H1 (cell line): ENCODE measurements around the gene NCKAP1. TPM values are rescaled to one million over a fixed set of nuclear protein-coding genes. Genes with fewer than 3 reads are reported as not detected.

Experiments
- CTCF ChIA-PET: fragments of 300-600 bp; sonication (Branson Sonifier 250); formaldehyde crosslinking; loops from one replicate; lab custom pipeline; 2021; ENCODE audit not compliant: partially characterized antibody; lab: Charles Lee
- POLR2A ChIA-PET: fragments of 300-600 bp; sonication (Branson Sonifier 250); formaldehyde crosslinking; loops from one replicate; lab custom pipeline; 2021; ENCODE audit warnings: inconsistent platforms; ENCODE audit not compliant: partially characterized antibody; lab: Charles Lee
- DNase-seq, 2 experiments: peaks; one replicate each; pipeline versions ENCODE4 v3.0.0 to v3.0.0-alpha.2; 2010 to 2022; ENCODE audit warnings: low spot score in 2 of 2, low read depth in 1 of 2, mixed read lengths in 1 of 2
- FAIRE-seq: peaks from 2 replicates; lab custom pipeline; 2011; peaks lifted over from hg19 to GRCh38; lab: Jason Lieb, UNC
- H2AFZ ChIP-seq: 2 replicates; pipeline ENCODE4 v1.8.1; 2012; ENCODE audit warnings: low read length, inconsistent platforms
- H2AK5ac ChIP-seq: 2 replicates; pipeline ENCODE4 v1.6.1; 2013; ENCODE audit warnings: low read depth, low read length
- H2BK120ac ChIP-seq: replicated peaks from 2 replicates; pipeline ENCODE3; 2013; ENCODE audit warnings: low read depth, low read length, inconsistent platforms
- H2BK12ac ChIP-seq: 2 replicates; pipeline ENCODE4 v1.6.1; 2013; ENCODE audit warnings: low read depth, low read length
- H2BK15ac ChIP-seq: 2 replicates; pipeline ENCODE4 v1.6.1; 2013; ENCODE audit warnings: low read length
- H2BK20ac ChIP-seq: 2 replicates; pipeline ENCODE4 v1.6.1; 2013; ENCODE audit warnings: low read length
- H2BK5ac ChIP-seq: 2 replicates; pipeline ENCODE4 v1.6.1; 2013; ENCODE audit warnings: low read depth, low read length
- H3K14ac ChIP-seq: 2 replicates; pipeline ENCODE4 v1.6.1; 2013; ENCODE audit warnings: inconsistent platforms; ENCODE audit not compliant: insufficient read length
- H3K18ac ChIP-seq: 2 replicates; pipeline ENCODE4 v1.6.1; 2013; ENCODE audit warnings: low read length; ENCODE audit errors: extremely low read depth
- H3K23ac ChIP-seq: 2 replicates; pipeline ENCODE4 v1.6.1; 2013; ENCODE audit warnings: inconsistent platforms; ENCODE audit not compliant: insufficient read length
- H3K23me2 ChIP-seq: 2 replicates; pipeline ENCODE4 v1.6.1; 2013; ENCODE audit warnings: low read depth, low read length
- H3K27ac ChIP-seq: 2 replicates; pipeline ENCODE4 v1.6.1; 2011; ENCODE audit warnings: low read depth, low read length, inconsistent platforms
- H3K27me3 ChIP-seq, 4 experiments: replicated peaks in 1 of 4; 1 replicate in 1 of 4; 2 replicates in 3 of 4; pipeline versions ENCODE4 v1.6.1 to v1.8.1; 2011 to 2013; ENCODE audit warnings: low read length in 3 of 4, mild to moderate bottlenecking in 3 of 4, inconsistent platforms in 2 of 4, mixed read lengths in 2 of 4, moderate library complexity in 1 of 4; ENCODE audit not compliant: control insufficient read depth in 3 of 4, insufficient read depth in 3 of 4; ENCODE audit errors: extremely low read depth in 1 of 4
- H3K36me3 ChIP-seq, 4 experiments: 2 replicates each; pipeline versions ENCODE4 v1.6.1 to v1.8.1; 2011 to 2013; ENCODE audit warnings: mild to moderate bottlenecking in 4 of 4, low read length in 3 of 4, moderate library complexity in 2 of 4, control low read depth in 1 of 4, inconsistent platforms in 1 of 4; ENCODE audit not compliant: insufficient read depth in 4 of 4, control insufficient read depth in 2 of 4
- H3K4ac ChIP-seq: replicated peaks from 2 replicates; pipeline ENCODE3; 2013; ENCODE audit warnings: low read length, low read depth, mixed read lengths, inconsistent platforms; ENCODE audit not compliant: insufficient read length
- H3K4me1 ChIP-seq, 4 experiments: replicated peaks in 1 of 4; 1 replicate in 1 of 4; 2 replicates in 3 of 4; pipeline versions ENCODE4 v1.6.1 to v1.8.1; 2011 to 2013; ENCODE audit warnings: low read length in 3 of 4, inconsistent platforms in 2 of 4, mixed read lengths in 1 of 4; ENCODE audit not compliant: insufficient read depth in 4 of 4, control insufficient read depth in 3 of 4
- H3K4me2 ChIP-seq, 2 experiments: 2 replicates each; pipeline versions ENCODE4 v1.6.1 to v1.8.1; 2011 to 2013; ENCODE audit warnings: low read depth in 2 of 2, low read length in 2 of 2, control low read depth in 1 of 2, inconsistent platforms in 1 of 2, mild to moderate bottlenecking in 1 of 2; ENCODE audit not compliant: insufficient read depth in 1 of 2
- H3K4me3 ChIP-seq, 4 experiments: fragments of 200-600, 300-600 bp in 1 of 4; sonication (generic), shearing (Covaris generic), sonication (Bioruptor Twin) in 1 of 4; 2 replicates each; pipeline versions ENCODE4 v1.5.1 to v1.8.1; 2011 to 2016; ENCODE audit warnings: low read length in 4 of 4, low read depth in 3 of 4, control low read depth in 2 of 4, inconsistent platforms in 2 of 4, mild to moderate bottlenecking in 2 of 4, mixed read lengths in 1 of 4, moderate library complexity in 1 of 4; ENCODE audit not compliant: insufficient read depth in 2 of 4; ENCODE audit errors: extremely low read depth in 1 of 4
- H3K56ac ChIP-seq: replicated peaks from 2 replicates; pipeline ENCODE3; 2013; ENCODE audit warnings: low read depth, mild to moderate bottlenecking, mixed read lengths, low read length, inconsistent platforms; ENCODE audit not compliant: insufficient read length
- H3K79me1 ChIP-seq: 2 replicates; pipeline ENCODE4 v1.6.1; 2013; ENCODE audit warnings: low read depth, low read length, control low read depth
- H3K79me2 ChIP-seq, 2 experiments: 2 replicates each; pipeline versions ENCODE4 v1.6.1 to v1.8.1; 2012 to 2013; ENCODE audit warnings: low read length in 2 of 2, mild to moderate bottlenecking in 2 of 2, inconsistent platforms in 1 of 2; ENCODE audit not compliant: insufficient read depth in 2 of 2, control insufficient read depth in 1 of 2
- H3K9ac ChIP-seq, 4 experiments: replicated peaks in 1 of 4; 1 replicate in 1 of 4; 2 replicates in 3 of 4; pipeline versions ENCODE4 v1.6.1 to v1.8.1; 2011 to 2013; ENCODE audit warnings: low read depth in 3 of 4, low read length in 3 of 4, control low read depth in 2 of 4, mild to moderate bottlenecking in 2 of 4, moderate library complexity in 2 of 4, inconsistent platforms in 1 of 4; ENCODE audit errors: extremely low read depth in 1 of 4
- H3K9me3 ChIP-seq, 2 experiments: 2 replicates each; pipeline versions ENCODE4 v1.6.1 to v1.8.1; 2012 to 2013; ENCODE audit warnings: mild to moderate bottlenecking in 2 of 2, moderate library complexity in 2 of 2, control low read depth in 1 of 2, inconsistent platforms in 1 of 2, low read depth in 1 of 2, low read length in 1 of 2, mixed read lengths in 1 of 2; ENCODE audit not compliant: insufficient read depth in 2 of 2
- H4K20me1 ChIP-seq, 2 experiments: replicated peaks in 1 of 2; 2 replicates each; pipeline versions ENCODE3 to v1.8.1; 2011 to 2013; ENCODE audit warnings: inconsistent platforms in 2 of 2, low read length in 2 of 2, mild to moderate bottlenecking in 1 of 2; ENCODE audit not compliant: insufficient read depth in 2 of 2, control insufficient read depth in 1 of 2
- H4K5ac ChIP-seq: 2 replicates; pipeline ENCODE4 v1.6.1; 2013; ENCODE audit warnings: low read length, low read depth, mixed read lengths, inconsistent platforms; ENCODE audit not compliant: insufficient read length
- H4K8ac ChIP-seq: 2 replicates; pipeline ENCODE4 v1.8.0; 2013; ENCODE audit warnings: mild to moderate bottlenecking, moderate library complexity, low read length, inconsistent platforms; ENCODE audit not compliant: insufficient read depth; ENCODE audit errors: extremely low read depth
- H4K91ac ChIP-seq: replicated peaks from 2 replicates; pipeline ENCODE3; 2013; ENCODE audit warnings: low read length, mixed read lengths, inconsistent platforms; ENCODE audit not compliant: insufficient read length
- CBX5 ChIP-seq: fragments of 300-800, 300-1000 bp; sonication (generic); IDR thresholded peaks from 2 replicates; pipeline ENCODE4 v1.7.1; 2016; ENCODE audit warnings: antibody characterized with exemption, low read length, low read depth
- CREB1 ChIP-seq: IDR thresholded peaks from 2 replicates; pipeline ENCODE4 v1.6.1; 2012; ENCODE audit warnings: inconsistent platforms
- EZH2 ChIP-seq: fragments of 200-600 bp; sonication (generic); IDR thresholded peaks from 2 replicates; pipeline ENCODE4 v1.7.1; 2012; ENCODE audit warnings: low read depth, mild to moderate bottlenecking, moderate library complexity, low read length, inconsistent platforms; ENCODE audit not compliant: severe bottlenecking
- FOSL1 ChIP-seq: IDR thresholded peaks from 2 replicates; pipeline ENCODE4 v1.6.1; 2011; ENCODE audit warnings: mild to moderate bottlenecking, low read depth, low read length, moderate library complexity; ENCODE audit not compliant: insufficient read depth
- GABPA ChIP-seq: IDR thresholded peaks from 2 replicates; pipeline ENCODE4 v1.6.1; 2011; ENCODE audit warnings: mild to moderate bottlenecking, low read length, moderate library complexity, borderline replicate concordance; ENCODE audit not compliant: insufficient read depth
- KDM1A ChIP-seq: fragments of 200-600, 300-600 bp; sonication (generic); IDR thresholded peaks from 2 replicates; pipeline ENCODE4 v1.7.1; 2016; ENCODE audit warnings: mild to moderate bottlenecking, low read length, borderline replicate concordance
- PHF8 ChIP-seq: fragments of 200-600 bp; sonication (generic); conservative IDR thresholded peaks from 2 replicates; pipeline ENCODE4 v1.7.1; 2012; ENCODE audit warnings: low read depth, mild to moderate bottlenecking, inconsistent platforms, low read length, moderate library complexity
- SIN3A ChIP-seq, 2 experiments: IDR thresholded peaks in 1 of 2; conservative IDR thresholded peaks in 1 of 2; 2 replicates each; pipeline ENCODE4 v1.6.1; 2011 to 2012; ENCODE audit warnings: low read length in 2 of 2, improper control_type of control experiment in 1 of 2, low read depth in 1 of 2, mild to moderate bottlenecking in 1 of 2
- SIRT6 ChIP-seq: IDR thresholded peaks from one replicate; pipeline ENCODE4 v1.7.1; 2012; ENCODE audit warnings: low read length, inconsistent platforms
- SP4 ChIP-seq: IDR thresholded peaks from 2 replicates; pipeline ENCODE4 v1.6.1; 2012; ENCODE audit warnings: low read length, inconsistent platforms
- SRF ChIP-seq: IDR thresholded peaks from 2 replicates; pipeline ENCODE4 v1.6.1; 2011; ENCODE audit warnings: mild to moderate bottlenecking, low read depth, low read length, moderate library complexity
- TEAD4 ChIP-seq: IDR thresholded peaks from 2 replicates; pipeline ENCODE4 v1.6.1; 2012; ENCODE audit warnings: low read depth, low read length, inconsistent platforms, mixed read lengths
- WGBS, 2 experiments: shearing (Covaris generic) in 1 of 2; methylation state at CpG; one replicate each; pipeline versions ENCODE4 v1.1.6 to v1.1.7; 2013 to 2015; ENCODE audit warnings: low lambda C conversion rate in 2 of 2, mixed read lengths in 2 of 2, inconsistent platforms in 1 of 2, low coverage in 1 of 2, missing lambda C conversion rate in 1 of 2; ENCODE audit not compliant: insufficient replicate concordance in 2 of 2, insufficient coverage in 1 of 2, insufficient read length in 1 of 2; ENCODE audit errors: extremely low coverage in 1 of 2, missing lambda C conversion rate in 1 of 2; 5-methylcytosine and 5-hydroxymethylcytosine counted together
- polyA plus RNA-seq, 7 experiments: library from polyadenylated mRNA; depleted of rRNA in 3 of 7; stranded (reverse) in 5 of 7; unstranded in 2 of 7; fragments of >200 nt in 5 of 7; fragments of 200-250 nt in 2 of 7; gene quantifications; 1 replicate in 5 of 7; 2 replicates in 1 of 7; 4 replicates in 1 of 7; pipeline versions ENCODE4 v1.2.1 to v1.2.3, GENCODE V29; 2011 to 2013; ENCODE audit warnings: missing spikeins in 2 of 7, mixed read lengths in 2 of 7
- total RNA-seq: library from RNA; stranded (reverse); fragmentation: NEBNext Ultra II Directional; extraction: Animal tissue kit (Norgen Biotek cat#: 25700); gene quantifications from 2 replicates; pipeline ENCODE4 v1.2.1, GENCODE V29; 2021
- TF ChIP-seq, protein P1 (sequence below): IDR thresholded peaks from 2 replicates; pipeline ENCODE4 v1.6.1; 2012; ENCODE audit warnings: inconsistent platforms

The NCKAP1 gene
- total and polyA plus RNA-seq, 2 of the 8 experiments (the other 6 are each of a cell fraction or from before 2014, with no cell fraction given) = 90.8 to 173 TPM

GRCh38 chr2:183034806-183035205, 3.5 kb downstream of the NCKAP1 start:
- Histone ChIP-seq H3K36me3 (no peaks in the 10 kb centered on the region), H3K14ac (no peak overlapping the region), H2BK120ac (no peak overlapping the region), H3K23ac (no peak overlapping the region), H4K5ac (no peak overlapping the region), H4K8ac (no peak overlapping the region), H3K79me2 (peaks cover 34 to 78% of the 10 kb centered on the region in 2 experiments), H2BK12ac (no peak overlapping the region), H4K20me1 (peaks cover 5 to 12% of the 10 kb centered on the region in 2 experiments), H3K27ac (no peak overlapping the region), H4K91ac (no peak overlapping the region), H3K4me2 (peak overlapping the region; percentile 23 to 74), H3K23me2 (peaks cover 6% of the 10 kb centered on the region; the same call in 1 of the 2 replicates), H3K9ac (no peak overlapping the region), H3K4ac (no peak overlapping the region), H3K4me1 (peaks cover 0 to 3% (median 1%) of the 10 kb centered on the region in 4 experiments; a peak in 3 of 7 replicates), H3K56ac (no peak overlapping the region), H3K27me3 (no peaks in the 10 kb centered on the region), H3K18ac (no peak overlapping the region), H2BK20ac (no peak overlapping the region), H2BK5ac (no peak overlapping the region), H2AK5ac (no peak overlapping the region), H2AFZ (no peak overlapping the region), H2BK15ac (no peak overlapping the region), H3K9me3 (no peaks in the 10 kb centered on the region)
- POLR2A ChIA-PET = no interaction called here
- no peak for DNase-seq
- WGBS, 2 experiments = 96% methylated on average over 1 of the region's 1 CpG; no CpG with 5 or more reads in 1 of the 2 experiments
- TF ChIP-seq PHF8 (no peak), GABPA (no peak), TEAD4 (no peak), CREB1 (no peak), SP4 (no peak), SRF (no peak), SIRT6 (no peak), KDM1A (no peak), FOSL1 (no peak), EZH2 (no peak), CBX5 (no peak), SIN3A (conservative IDR thresholded peaks at IDR 0.05 in 1 of 2, IDR thresholded peaks at IDR 0.05 in 1 of 2; ENCODE audit: low read depth in 1 of 2, low read length in 2 of 2) (no peak)
- TF ChIP-seq, protein P1, sequence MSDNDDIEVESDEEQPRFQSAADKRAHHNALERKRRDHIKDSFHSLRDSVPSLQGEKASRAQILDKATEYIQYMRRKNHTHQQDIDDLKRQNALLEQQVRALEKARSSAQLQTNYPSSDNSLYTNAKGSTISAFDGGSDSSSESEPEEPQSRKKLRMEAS = no peak
- TF ChIP-seq, all 59 proteins: peak for 0
- peak overlapping the region in 1 of 4 experiments; percentile 96; a peak in 2 of 8 replicates for H3K4me3 ChIP-seq
- CTCF ChIA-PET = interaction anchor here (0.6 kb wide), 1 partner anchor 187 kb away, joined by 4 read pairs; no protein-coding TSS in a partner anchor
- H3K79me1 ChIP-seq = no peaks in the 10 kb centered on the region
- peak; percentile 13 for FAIRE-seq
